H9 (cell line): Measurements from ENCODE around the gene TM9SF1. TPM values are rescaled to one million over a fixed set of nuclear protein-coding genes. Genes with fewer than 3 reads are reported as not detected.

Experiments used
- DNase-seq: peaks from one replicate; pipeline ENCODE4 v3.0.0-alpha.2; 2017
- H2AFZ ChIP-seq: one replicate; pipeline ENCODE4 v1.6.1; 2013; ENCODE audit warnings: mild to moderate bottlenecking, low read length, control low read depth, moderate library complexity
- H2AK5ac ChIP-seq: 2 replicates; pipeline ENCODE4 v1.6.1; 2013; ENCODE audit warnings: low read length, control low read depth, mixed read lengths; ENCODE audit not compliant: insufficient read length
- H2BK120ac ChIP-seq: one replicate; pipeline ENCODE4 v1.6.1; 2013; ENCODE audit warnings: low read depth, mild to moderate bottlenecking, low read length, control low read depth, inconsistent platforms; ENCODE audit not compliant: poor library complexity, severe bottlenecking
- H2BK12ac ChIP-seq: 2 replicates; pipeline ENCODE4 v1.6.1; 2013; ENCODE audit warnings: low read length, control low read depth, mixed read lengths, low read depth; ENCODE audit not compliant: insufficient read length
- H2BK15ac ChIP-seq: 2 replicates; pipeline ENCODE4 v1.6.1; 2013; ENCODE audit warnings: low read depth, low read length, control low read depth
- H2BK20ac ChIP-seq: one replicate; pipeline ENCODE4 v1.6.1; 2013; ENCODE audit warnings: low read depth, mild to moderate bottlenecking, low read length, control low read depth, inconsistent platforms; ENCODE audit not compliant: poor library complexity, severe bottlenecking
- H2BK5ac ChIP-seq: 2 replicates; pipeline ENCODE4 v1.6.1; 2013; ENCODE audit warnings: low read length, control low read depth, mixed read lengths; ENCODE audit not compliant: insufficient read length
- H3K14ac ChIP-seq: 2 replicates; pipeline ENCODE4 v1.6.1; 2013; ENCODE audit warnings: low read length, control low read depth; ENCODE audit not compliant: insufficient read depth
- H3K18ac ChIP-seq: 2 replicates; pipeline ENCODE4 v1.6.1; 2013; ENCODE audit warnings: low read depth, mild to moderate bottlenecking, mixed read lengths, low read length, control low read depth; ENCODE audit not compliant: insufficient read length
- H3K23ac ChIP-seq: 2 replicates; pipeline ENCODE4 v1.6.1; 2013; ENCODE audit warnings: low read length, control low read depth, mixed read lengths, low read depth; ENCODE audit not compliant: insufficient read length
- H3K23me2 ChIP-seq: 2 replicates; pipeline ENCODE4 v1.6.1; 2013; ENCODE audit warnings: low read depth, mild to moderate bottlenecking, mixed read lengths, low read length, control low read depth; ENCODE audit not compliant: insufficient read length, poor library complexity, severe bottlenecking
- H3K27ac ChIP-seq: 2 replicates; pipeline ENCODE4 v1.5.1; 2013; ENCODE audit warnings: low read length, control low read depth, mixed read lengths, low read depth; ENCODE audit not compliant: insufficient read length
- H3K27me3 ChIP-seq: 2 replicates; pipeline ENCODE4 v1.6.1; 2013; ENCODE audit warnings: low read length, control low read depth, inconsistent platforms; ENCODE audit not compliant: insufficient read depth
- H3K4ac ChIP-seq: 2 replicates; pipeline ENCODE4 v1.6.1; 2013; ENCODE audit warnings: low read depth, mild to moderate bottlenecking, control low read depth, inconsistent platforms, low read length, moderate library complexity
- H3K4me1 ChIP-seq: 2 replicates; pipeline ENCODE4 v1.6.1; 2013; ENCODE audit warnings: low read length, control low read depth, inconsistent platforms; ENCODE audit not compliant: insufficient read depth
- H3K4me2 ChIP-seq: 2 replicates; pipeline ENCODE4 v1.6.1; 2013; ENCODE audit warnings: low read length, control low read depth, mixed read lengths; ENCODE audit not compliant: insufficient read length, insufficient read depth
- H3K56ac ChIP-seq: 2 replicates; pipeline ENCODE4 v1.6.1; 2013; ENCODE audit warnings: low read depth, mild to moderate bottlenecking, mixed read lengths, low read length, control low read depth; ENCODE audit not compliant: insufficient read length
- H3K79me1 ChIP-seq: 2 replicates; pipeline ENCODE4 v1.6.1; 2013; ENCODE audit warnings: low read depth, mild to moderate bottlenecking, moderate library complexity, low read length, control low read depth, inconsistent platforms; ENCODE audit not compliant: insufficient read depth, poor library complexity, severe bottlenecking
- H3K79me2 ChIP-seq: 2 replicates; pipeline ENCODE4 v1.6.1; 2013; ENCODE audit warnings: low read length, control low read depth, inconsistent platforms; ENCODE audit not compliant: insufficient read depth
- H3K9ac ChIP-seq: 2 replicates; pipeline ENCODE4 v1.6.1; 2013; ENCODE audit warnings: low read length, control low read depth, mixed read lengths; ENCODE audit not compliant: insufficient read length; ENCODE audit errors: extremely low read depth
- H3K9me3 ChIP-seq: one replicate; pipeline ENCODE4 v1.6.1; 2013; ENCODE audit warnings: low read depth, low read length, inconsistent platforms; ENCODE audit not compliant: control insufficient read depth
- H3T11ph ChIP-seq: one replicate; pipeline ENCODE4 v1.6.1; 2013; ENCODE audit warnings: mild to moderate bottlenecking, low read length, control low read depth, inconsistent platforms
- H4K20me1 ChIP-seq: one replicate; pipeline ENCODE4 v1.6.1; 2013; ENCODE audit not compliant: control insufficient read depth, insufficient read length, insufficient read depth
- H4K5ac ChIP-seq: 2 replicates; pipeline ENCODE4 v1.6.1; 2013; ENCODE audit warnings: low read depth, mild to moderate bottlenecking, mixed read lengths, low read length, control low read depth; ENCODE audit not compliant: insufficient read length
- H4K8ac ChIP-seq: replicated peaks from 2 replicates; pipeline ENCODE4 v1.6.1; 2013; ENCODE audit warnings: low read length, control low read depth, mixed read lengths, low read depth; ENCODE audit not compliant: insufficient read length
- H4K91ac ChIP-seq: 2 replicates; pipeline ENCODE4 v1.6.1; 2013; ENCODE audit warnings: low read depth, mild to moderate bottlenecking, moderate library complexity, mixed read lengths, low read length, control low read depth; ENCODE audit not compliant: insufficient read length
- H3K27ac Mint-ChIP-seq, 3 experiments: 2 replicates in 2 of 3; 3 replicates in 1 of 3; pipeline ENCODE4 v1.8.0; 2020 to 2021; ENCODE audit warnings: mixed read lengths in 3 of 3, mild to moderate bottlenecking in 1 of 3, moderate library complexity in 1 of 3
- H3K27me3 Mint-ChIP-seq: 2 replicates; pipeline ENCODE4 v1.8.0; 2021; ENCODE audit warnings: low read depth, mild to moderate bottlenecking, moderate library complexity, mixed read lengths
- H3K36me3 Mint-ChIP-seq, 3 experiments: 2 replicates in 2 of 3; 3 replicates in 1 of 3; pipeline ENCODE4 v1.8.0; 2020 to 2021; ENCODE audit warnings: low read depth in 3 of 3, mixed read lengths in 3 of 3; ENCODE audit not compliant: insufficient read depth in 1 of 3
- H3K4me1 Mint-ChIP-seq, 2 experiments: 2 replicates each; pipeline ENCODE4 v1.8.0; 2020; ENCODE audit warnings: mixed read lengths in 2 of 2
- H3K4me3 Mint-ChIP-seq, 2 experiments: 2 replicates in 1 of 2; 3 replicates in 1 of 2; pipeline ENCODE4 v1.8.0; 2020 to 2021; ENCODE audit warnings: mild to moderate bottlenecking in 2 of 2, mixed read lengths in 2 of 2, moderate library complexity in 1 of 2
- H3K9me3 Mint-ChIP-seq, 2 experiments: 2 replicates in 1 of 2; 3 replicates in 1 of 2; pipeline ENCODE4 v1.8.0; 2020; ENCODE audit warnings: mild to moderate bottlenecking in 2 of 2, mixed read lengths in 2 of 2, moderate library complexity in 1 of 2
- CTCF ChIP-seq: fragments of 200-600 bp; sonication (generic); conservative IDR thresholded peaks from 3 replicates; pipeline ENCODE4 v1.8.0; 2021; ENCODE audit warnings: antibody characterized with exemption, mild to moderate bottlenecking
- WGBS: extraction: QIAGEN DNeasy Blood & Tissue Kit; methylation state at CpG from one replicate; pipeline ENCODE4 v1.1.7; 2013; ENCODE audit warnings: missing lambda C conversion rate, low lambda C conversion rate, mixed read lengths; ENCODE audit not compliant: insufficient read length; ENCODE audit errors: extremely low coverage; 5-methylcytosine and 5-hydroxymethylcytosine counted together
- total RNA-seq: library from RNA; stranded (reverse); gene quantifications from 2 replicates; pipeline ENCODE4 v1.2.1, GENCODE V29; 2021

TM9SF1 gene
- total RNA-seq, 1 experiment from 2014 or later: 31.6 TPM

GRCh38 chr14:24216345-24216699, 21.1 kb upstream of the TM9SF1 start:
- no peaks in the 10 kb centered on the region for H4K20me1 ChIP-seq
- H4K91ac ChIP-seq: no peak overlapping the region
- no peak overlapping the region for H2AK5ac ChIP-seq
- H2BK15ac ChIP-seq: no peak overlapping the region
- no peak overlapping the region for H3K23ac ChIP-seq
- no peak overlapping the region for H3K56ac ChIP-seq
- WGBS: no CpG with 5 or more reads among the region's 2 CpGs
- H3K14ac ChIP-seq: no peak overlapping the region
- no peak overlapping the region for H3K9ac ChIP-seq
- no peak overlapping the region for H2AFZ ChIP-seq
- H3K4me1 Mint-ChIP-seq: peaks cover 18 to 26% of the 10 kb centered on the region in 2 experiments
- H3K27me3 Mint-ChIP-seq: no peaks in the 10 kb centered on the region; the same call in 1 of the 2 replicates
- H3T11ph ChIP-seq: no peak overlapping the region
- H3K9me3 ChIP-seq: no peaks in the 10 kb centered on the region
- H2BK12ac ChIP-seq: no peak overlapping the region
- no peak for DNase-seq
- H2BK20ac ChIP-seq: no peak overlapping the region
- H3K4ac ChIP-seq: no peak overlapping the region
- H4K5ac ChIP-seq: no peak overlapping the region
- peak overlapping the region in 2 of 3 experiments; percentile 29 to 93; a peak in 4 of 7 replicates for H3K27ac Mint-ChIP-seq
- H3K27me3 ChIP-seq: no peaks in the 10 kb centered on the region
- H3K79me1 ChIP-seq: peaks cover 9% of the 10 kb centered on the region
- H3K23me2 ChIP-seq: peaks cover 11% of the 10 kb centered on the region
- no peaks in the 10 kb centered on the region for H3K79me2 ChIP-seq
- no peak overlapping the region for H3K27ac ChIP-seq
- H3K36me3 Mint-ChIP-seq: peaks cover 0 to 20% (median 14%) of the 10 kb centered on the region in 3 experiments; a peak in 5 of 7 replicates
- no peak overlapping the region for H3K18ac ChIP-seq
- no peak overlapping the region for H2BK120ac ChIP-seq
- H3K4me2 ChIP-seq: peak overlapping the region; percentile 56
- no peak overlapping the region for H4K8ac ChIP-seq
- TF ChIP-seq CTCF: no peak
- H2BK5ac ChIP-seq: no peak overlapping the region
- no peaks in the 10 kb centered on the region; a peak in 1 of 5 replicates for H3K9me3 Mint-ChIP-seq
- H3K4me3 Mint-ChIP-seq: peak overlapping the region; percentile 94 to 96
- no peaks in the 10 kb centered on the region for H3K4me1 ChIP-seq
